GM12873 (cell line): ENCODE measurements around the gene UGT3A1.

ENCODE experiments used
- CTCF ChIP-seq: IDR thresholded peaks from 2 replicates; pipeline ENCODE4 v1.5.1; 2012; ENCODE audit warnings: low read depth, mild to moderate bottlenecking, moderate library complexity, low read length, control low read depth; ENCODE audit not compliant: insufficient read depth; ENCODE audit errors: missing control alignments

The UGT3A1 gene

GRCh38 chr5:36027711-36028110, 36.5 kb upstream of the UGT3A1 start:
- no peak for TF ChIP-seq CTCF

GRCh38 chr5:36026706-36027465, 35.7 kb upstream of the UGT3A1 start:
- TF ChIP-seq CTCF, result no peak

GRCh38 chr5:36017622-36018021, 26.4 kb upstream of the UGT3A1 start:
- no peak for TF ChIP-seq CTCF

GRCh38 chr5:36017004-36017403, 25.8 kb upstream of the UGT3A1 start:
- no peak for TF ChIP-seq CTCF

- TF ChIP-seq CTCF, result no peak
Measured at GRCh38 chr5:36013182-36013581, 22.0 kb upstream of the UGT3A1 start.

GRCh38 chr5:36009698-36010097, 18.5 kb upstream of the UGT3A1 start:
- TF ChIP-seq CTCF, result no peak

- TF ChIP-seq CTCF, result no peak
Measured at GRCh38 chr5:36007366-36007765, 16.2 kb upstream of the UGT3A1 start.
